ENCODE data around the gene PHACTR3.

GRCh38 chr20:59657459-59658046, 53.2 kb downstream of the PHACTR3 start:
- TF ChIP-seq, protein P1, sequence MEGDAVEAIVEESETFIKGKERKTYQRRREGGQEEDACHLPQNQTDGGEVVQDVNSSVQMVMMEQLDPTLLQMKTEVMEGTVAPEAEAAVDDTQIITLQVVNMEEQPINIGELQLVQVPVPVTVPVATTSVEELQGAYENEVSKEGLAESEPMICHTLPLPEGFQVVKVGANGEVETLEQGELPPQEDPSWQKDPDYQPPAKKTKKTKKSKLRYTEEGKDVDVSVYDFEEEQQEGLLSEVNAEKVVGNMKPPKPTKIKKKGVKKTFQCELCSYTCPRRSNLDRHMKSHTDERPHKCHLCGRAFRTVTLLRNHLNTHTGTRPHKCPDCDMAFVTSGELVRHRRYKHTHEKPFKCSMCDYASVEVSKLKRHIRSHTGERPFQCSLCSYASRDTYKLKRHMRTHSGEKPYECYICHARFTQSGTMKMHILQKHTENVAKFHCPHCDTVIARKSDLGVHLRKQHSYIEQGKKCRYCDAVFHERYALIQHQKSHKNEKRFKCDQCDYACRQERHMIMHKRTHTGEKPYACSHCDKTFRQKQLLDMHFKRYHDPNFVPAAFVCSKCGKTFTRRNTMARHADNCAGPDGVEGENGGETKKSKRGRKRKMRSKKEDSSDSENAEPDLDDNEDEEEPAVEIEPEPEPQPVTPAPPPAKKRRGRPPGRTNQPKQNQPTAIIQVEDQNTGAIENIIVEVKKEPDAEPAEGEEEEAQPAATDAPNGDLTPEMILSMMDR (IDR thresholded peaks at IDR 0.05; ENCODE audit: insufficient read depth, low read depth, low read length) = no peak
- no peak for TF ChIP-seq EZH2 (IDR thresholded peaks at IDR 0.05; ENCODE audit: insufficient read depth, low read length)

Measured in astrocyte (in vitro differentiated cells and primary cell).